ENCODE measurements around the gene PYM1.
"Not testable (repeated sequence)": the region's sequence is repeated elsewhere in the genome, so short reads cannot be mapped to it uniquely, and the experiment has no call there.

PYM1 gene

GRCh38 chr12:55909513-55909884, 18.2 kb downstream of the PYM1 start:
- no peak for DNase-seq (ENCODE audit: low read depth)

GRCh38 chr12:55908726-55909512, 18.8 kb downstream of the PYM1 start:
- DNase-seq (ENCODE audit: low read depth), result no peak

DNA sequence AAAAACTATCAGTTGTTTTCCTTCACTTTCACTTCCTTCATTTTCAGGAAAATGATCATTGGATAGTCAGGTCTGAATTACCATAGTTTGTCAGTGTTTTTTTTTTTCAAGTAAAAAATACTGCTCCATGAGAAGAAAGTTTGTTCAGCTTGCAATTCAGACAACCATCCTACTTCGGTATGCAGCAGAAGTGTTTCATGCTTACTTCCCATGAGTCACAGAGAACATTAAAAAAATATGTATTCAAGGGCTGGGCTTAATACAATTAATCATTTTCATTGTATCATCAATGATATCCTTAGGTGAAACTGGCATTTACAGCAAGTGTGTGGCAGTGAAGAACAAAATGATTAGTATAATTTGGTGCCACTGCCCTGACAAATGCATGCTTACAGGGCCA, 21.6 kb downstream of the PYM1 start:
- no peak for DNase-seq (ENCODE audit: low read depth)

GRCh38 chr12:55901881-55902490, 25.7 kb downstream of the PYM1 start:
- no peak for DNase-seq (ENCODE audit: low read depth)

DNA sequence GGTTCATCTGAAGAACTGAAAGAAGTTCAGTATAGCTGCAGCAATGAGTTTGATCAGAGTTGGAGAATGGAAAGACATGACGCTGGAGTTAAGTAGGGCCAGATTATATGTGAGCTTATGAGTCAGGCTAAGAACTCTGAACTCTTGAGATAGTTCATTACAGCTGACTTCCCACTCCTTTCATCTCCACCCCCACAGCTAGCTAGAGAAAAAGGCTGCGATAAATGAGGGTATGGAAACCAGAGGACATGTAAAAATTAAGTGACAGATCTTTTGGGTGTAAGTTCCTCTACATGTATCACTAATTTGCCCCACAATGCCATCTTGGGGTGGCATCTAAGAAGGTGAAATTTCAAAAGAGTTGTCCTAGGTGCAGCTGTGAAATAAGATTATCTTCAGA, 28.6 kb downstream of the PYM1 start:
- DNase-seq (ENCODE audit: low read depth), result no peak

- DNase-seq (ENCODE audit: low read depth), result no peak
Measured at GRCh38 chr12:55893723-55894122, 34.0 kb downstream of the PYM1 start.

DNA sequence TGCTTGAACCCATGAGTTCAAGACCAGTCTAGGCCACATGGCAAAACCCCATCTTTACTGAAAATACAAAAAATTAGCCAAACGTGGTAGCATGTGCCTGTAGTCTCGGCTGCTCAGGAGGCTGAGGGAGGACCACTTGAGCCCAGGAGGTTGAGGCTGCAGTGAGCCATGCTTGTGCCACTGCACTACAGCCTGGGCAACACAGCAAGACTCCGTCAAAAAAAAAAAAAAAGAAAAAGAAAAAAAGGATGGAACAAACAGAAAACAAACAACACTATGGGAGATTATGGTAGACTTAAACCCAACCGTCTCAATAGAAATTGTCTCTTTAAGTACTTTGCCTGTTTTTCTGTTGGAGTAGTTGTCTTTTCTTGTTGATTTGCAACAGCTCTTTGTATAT, 36.4 kb downstream of the PYM1 start:
- no peak for DNase-seq (ENCODE audit: low read depth)

DNA sequence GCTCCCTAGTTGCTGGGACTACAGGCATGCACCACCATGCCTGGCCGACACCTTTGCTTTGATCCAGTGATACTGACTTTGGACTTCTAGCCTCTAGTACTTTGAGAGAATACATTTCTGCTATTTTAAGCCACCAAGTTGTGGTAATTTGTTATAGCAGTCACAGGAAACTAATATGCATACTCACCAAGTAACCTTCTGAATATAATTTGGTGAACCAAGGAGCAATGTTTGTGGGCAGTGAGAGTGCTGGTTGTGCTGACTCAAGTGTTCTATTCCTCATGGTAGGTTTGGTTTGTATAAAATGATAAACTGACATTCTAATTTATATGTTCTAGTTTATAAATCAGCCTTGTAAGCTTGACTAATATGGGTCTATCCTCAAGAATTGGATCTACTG, 42.6 kb downstream of the PYM1 start:
- DNase-seq (ENCODE audit: low read depth), result no peak

GRCh38 chr12:55877824-55878223, 49.9 kb downstream of the PYM1 start:
- DNase-seq (ENCODE audit: low read depth), result no peak

DNA sequence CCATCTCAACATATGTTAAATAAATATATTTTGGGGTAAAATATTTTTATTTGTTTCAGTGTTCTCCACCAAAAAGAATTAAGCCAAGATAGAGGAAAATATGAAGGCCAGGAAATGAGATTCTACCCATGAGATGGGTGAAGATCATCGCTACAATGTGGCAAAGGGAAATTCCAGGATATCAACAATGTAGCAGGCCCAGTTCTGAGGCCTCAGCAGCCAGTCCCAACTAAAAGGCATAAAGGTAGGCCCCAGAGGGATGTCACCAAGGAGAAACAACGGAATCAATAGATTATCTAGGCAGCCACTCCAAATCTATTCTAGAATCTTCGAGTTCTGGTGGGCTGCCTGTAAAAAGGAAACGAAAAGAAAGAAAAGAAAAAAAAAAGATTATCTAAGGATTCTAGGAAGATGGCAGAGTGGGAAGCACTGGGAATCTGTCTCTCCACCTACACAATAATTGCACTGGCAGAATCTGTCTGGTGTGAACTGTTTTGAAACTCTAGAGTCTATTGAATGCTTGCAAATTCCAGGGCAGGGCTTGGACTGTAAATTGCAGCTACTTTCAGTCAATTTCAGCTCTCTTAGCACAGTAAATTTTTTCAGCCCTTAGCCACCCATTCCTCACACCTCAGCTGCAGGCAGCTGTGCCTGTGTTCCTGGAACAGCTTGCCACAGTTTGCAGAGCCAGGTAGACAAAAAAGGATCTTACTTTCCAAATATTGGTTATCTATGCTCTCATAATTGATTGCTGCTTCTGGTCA, 51.8 kb downstream of the PYM1 start:
- DNase-seq (ENCODE audit: low read depth), result no peak

- DNase-seq (ENCODE audit: low read depth), result no peak
Measured at GRCh38 chr12:55874443-55874842, 53.3 kb downstream of the PYM1 start.

DNA sequence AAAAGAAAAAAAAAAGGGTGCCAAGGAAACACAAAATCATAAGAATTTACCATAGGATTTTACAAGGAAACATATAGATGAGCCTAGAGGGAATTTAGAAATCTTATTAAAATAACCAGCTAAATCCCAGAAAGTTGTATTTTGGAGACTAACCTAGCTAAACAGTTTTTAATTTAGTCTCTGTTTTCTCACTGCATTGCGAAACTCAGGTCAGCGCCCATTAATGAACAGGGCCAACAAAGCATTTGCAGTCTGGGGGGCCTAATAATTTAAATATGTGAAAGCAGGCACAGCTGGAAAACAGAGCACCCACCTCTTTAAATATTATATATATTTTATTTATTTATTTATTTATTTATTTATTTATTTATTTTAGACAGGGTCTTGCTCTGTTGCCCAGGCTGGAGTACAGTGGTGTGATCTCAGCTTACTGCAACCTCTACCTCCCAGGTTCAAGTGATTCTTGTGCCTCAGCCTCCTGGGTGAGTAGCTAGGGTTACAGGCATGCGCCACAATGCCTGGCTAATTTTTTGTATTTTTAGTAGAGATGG, 61.2 kb downstream of the PYM1 start:
- not testable (repeated sequence) for DNase-seq (ENCODE audit: low read depth)

DNA sequence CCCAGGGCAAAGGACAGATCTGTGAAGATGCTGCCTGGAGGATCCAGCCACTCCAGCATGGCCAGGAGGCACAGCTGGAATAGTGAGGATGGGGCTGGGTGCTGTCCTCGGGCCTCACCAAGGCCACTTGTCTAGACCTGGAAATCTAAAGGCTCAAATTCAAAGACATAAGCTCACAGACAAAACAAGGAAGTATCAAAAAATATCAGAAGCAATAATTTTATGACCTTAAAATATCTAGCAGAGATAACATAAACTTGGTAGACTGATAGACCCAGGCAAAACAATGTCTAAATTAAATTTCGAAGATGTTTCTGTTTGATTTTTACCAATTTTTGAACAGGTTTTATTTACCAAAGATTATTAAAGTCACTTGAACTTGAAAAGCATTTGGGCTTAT, 62.4 kb downstream of the PYM1 start:
- no peak for DNase-seq (ENCODE audit: low read depth)

GRCh38 chr12:55862931-55863330, 64.8 kb downstream of the PYM1 start:
- DNase-seq (ENCODE audit: low read depth), result not testable (repeated sequence)

DNA sequence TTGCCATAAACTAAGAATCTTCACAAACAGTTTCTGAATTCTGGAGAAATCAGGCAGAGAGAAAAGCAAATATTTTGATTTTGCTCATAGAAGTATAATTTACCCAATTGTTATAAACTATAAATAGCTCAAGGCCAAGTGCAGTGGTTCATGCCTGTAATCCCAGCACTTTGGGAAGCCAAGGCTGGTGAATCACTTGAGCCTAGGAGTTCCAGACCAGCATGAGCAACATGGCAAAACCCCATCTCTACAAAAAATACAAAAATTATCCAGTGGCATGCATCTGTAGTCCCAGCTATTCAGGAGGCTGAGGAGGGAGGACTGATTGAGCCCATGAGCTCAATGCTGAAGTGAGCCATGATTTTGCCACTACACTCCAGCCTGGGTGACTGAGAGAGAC, 65.4 kb downstream of the PYM1 start:
- no peak for DNase-seq (ENCODE audit: low read depth)

DNA sequence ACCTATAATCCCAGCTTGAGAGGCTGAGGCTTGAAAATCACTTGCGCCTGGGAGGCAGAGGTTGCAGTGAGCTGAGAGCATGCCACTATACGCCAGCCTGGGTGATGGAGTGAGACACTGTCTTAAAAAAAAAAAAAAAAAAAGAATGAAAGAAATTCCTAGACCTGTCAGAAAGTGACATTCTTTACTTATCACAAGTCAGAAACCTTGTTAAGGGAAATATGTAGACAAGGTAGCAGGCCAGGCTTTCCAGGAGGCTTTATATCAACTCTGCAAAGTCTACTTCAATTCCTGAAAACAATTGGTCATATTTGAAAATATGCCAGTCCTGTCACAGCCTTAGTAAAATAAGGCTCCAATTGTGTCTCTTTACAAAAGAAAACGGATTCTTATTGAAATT, 65.8 kb downstream of the PYM1 start:
- DNase-seq (ENCODE audit: low read depth), result no peak

- no peak for DNase-seq (ENCODE audit: low read depth)
Measured at GRCh38 chr12:55861396-55861795, 66.3 kb downstream of the PYM1 start.

DNA sequence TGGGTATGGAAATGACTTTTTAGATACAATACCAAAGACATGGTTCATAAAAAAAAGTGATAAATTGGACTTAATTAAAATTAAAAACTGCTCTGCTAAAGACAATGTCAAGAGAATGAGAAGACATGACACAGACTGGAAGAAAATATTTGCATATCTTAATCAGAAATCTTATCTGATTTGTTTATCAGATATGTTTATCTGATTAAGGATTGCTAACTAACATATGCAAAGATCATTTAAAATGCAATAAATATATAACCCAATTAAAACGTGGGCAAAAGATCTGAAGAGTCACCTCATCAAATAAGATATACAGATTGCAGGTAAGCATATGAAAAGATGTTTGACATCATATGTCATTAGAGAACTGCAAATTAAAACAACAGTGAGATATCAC, 75.0 kb downstream of the PYM1 start:
- no peak for DNase-seq (ENCODE audit: low read depth)

Data from stimulated activated CD8-positive, alpha-beta memory T cell treated with anti-CD3 and anti-CD28 coated beads, Interleukin-7, amount 100 ng/mL, for 24 hours (primary cell).